HG03066 (cell line): ENCODE measurements around the gene ZFAND6.
"Not testable (repeated sequence)": the region's sequence is repeated elsewhere in the genome, so short reads cannot be mapped to it uniquely, and the experiment has no call there.

Experiments used
- ATAC-seq: cut with Tn5 transposase; IDR thresholded peaks from one replicate; pipeline ENCODE4 v1.9.1; 2021; ENCODE audit warnings: low read depth; ENCODE audit not compliant: unreplicated experiment

The ZFAND6 gene

GRCh38 chr15:80136854-80137253, 77.4 kb downstream of the ZFAND6 start:
- no peak for ATAC-seq

GRCh38 chr15:80138961-80139360, 79.5 kb downstream of the ZFAND6 start:
- no peak for ATAC-seq

GRCh38 chr15:80140909-80141308, 81.4 kb downstream of the ZFAND6 start:
- ATAC-seq: no peak

DNA sequence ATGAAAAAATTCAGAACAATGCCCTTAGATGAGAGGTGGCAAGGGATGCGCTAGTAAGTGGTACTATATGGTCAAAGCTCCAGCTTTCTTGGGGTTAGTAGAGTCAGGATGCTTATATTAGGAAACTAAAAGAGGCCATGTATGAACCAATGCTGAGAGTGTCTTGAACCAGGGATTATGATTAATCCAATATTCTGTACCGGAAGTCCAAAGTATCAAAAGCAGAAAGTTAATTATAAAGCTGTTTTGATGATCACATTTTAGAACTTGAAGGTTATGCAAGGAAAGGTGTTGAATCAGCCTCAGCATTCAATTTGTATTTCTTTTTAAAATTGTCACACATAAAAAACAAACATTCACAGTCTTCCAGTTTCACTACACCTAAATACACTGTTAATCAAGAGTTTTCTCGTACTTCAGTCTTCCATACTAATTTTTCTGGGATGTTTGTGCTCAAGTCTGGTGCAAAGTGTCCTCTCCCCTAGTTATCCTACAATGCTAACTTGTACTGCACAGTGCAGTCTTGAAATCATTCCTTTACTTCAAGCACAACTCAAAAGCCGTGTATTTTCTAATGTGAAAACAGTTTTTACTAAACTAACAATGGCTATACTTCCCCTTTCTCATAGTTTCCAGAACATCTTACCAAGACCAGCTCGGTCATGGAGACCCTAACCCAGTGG, 82.6 kb downstream of the ZFAND6 start:
- no peak for ATAC-seq

DNA sequence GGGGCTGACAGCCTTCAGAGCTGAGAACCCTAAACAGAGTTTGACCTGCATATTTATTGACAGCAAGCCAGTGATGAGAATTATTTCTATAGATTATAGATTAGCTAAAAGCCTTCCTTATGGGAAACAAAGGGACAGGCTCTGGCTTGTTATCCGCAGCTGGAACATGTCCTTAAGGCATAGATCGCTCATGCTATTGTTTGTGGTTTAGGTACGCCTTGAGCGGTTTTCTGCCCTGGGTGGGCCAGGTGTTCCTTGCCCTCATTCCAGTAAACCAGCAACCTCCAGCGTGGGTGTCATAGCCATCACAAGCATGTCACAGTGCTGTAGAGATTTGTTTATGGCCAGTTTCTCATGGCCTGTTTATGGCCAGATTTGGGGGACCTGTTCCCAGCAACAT, 83.2 kb downstream of the ZFAND6 start:
- no peak for ATAC-seq

DNA sequence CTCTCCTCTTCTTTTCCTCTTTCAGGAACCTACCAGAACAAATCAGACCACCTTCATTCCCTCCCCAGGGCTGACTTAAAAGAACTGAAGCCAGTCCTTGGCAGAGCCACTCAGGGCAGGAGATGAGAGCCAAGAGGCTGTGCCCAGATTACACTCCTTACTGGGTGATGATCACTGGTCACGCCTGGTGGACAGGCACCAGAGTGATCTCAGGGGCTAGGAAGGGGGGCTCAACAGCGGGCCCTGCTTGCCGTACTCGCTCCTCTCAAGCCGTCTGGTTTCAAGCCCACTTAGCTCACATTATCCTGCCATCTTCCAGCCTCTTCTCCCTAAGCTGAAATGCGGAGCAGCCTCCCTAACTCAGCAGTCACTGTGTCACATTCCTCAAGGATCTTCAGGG, 91.7 kb downstream of the ZFAND6 start:
- ATAC-seq: no peak

GRCh38 chr15:80151576-80151975, 92.1 kb downstream of the ZFAND6 start:
- no peak for ATAC-seq

DNA sequence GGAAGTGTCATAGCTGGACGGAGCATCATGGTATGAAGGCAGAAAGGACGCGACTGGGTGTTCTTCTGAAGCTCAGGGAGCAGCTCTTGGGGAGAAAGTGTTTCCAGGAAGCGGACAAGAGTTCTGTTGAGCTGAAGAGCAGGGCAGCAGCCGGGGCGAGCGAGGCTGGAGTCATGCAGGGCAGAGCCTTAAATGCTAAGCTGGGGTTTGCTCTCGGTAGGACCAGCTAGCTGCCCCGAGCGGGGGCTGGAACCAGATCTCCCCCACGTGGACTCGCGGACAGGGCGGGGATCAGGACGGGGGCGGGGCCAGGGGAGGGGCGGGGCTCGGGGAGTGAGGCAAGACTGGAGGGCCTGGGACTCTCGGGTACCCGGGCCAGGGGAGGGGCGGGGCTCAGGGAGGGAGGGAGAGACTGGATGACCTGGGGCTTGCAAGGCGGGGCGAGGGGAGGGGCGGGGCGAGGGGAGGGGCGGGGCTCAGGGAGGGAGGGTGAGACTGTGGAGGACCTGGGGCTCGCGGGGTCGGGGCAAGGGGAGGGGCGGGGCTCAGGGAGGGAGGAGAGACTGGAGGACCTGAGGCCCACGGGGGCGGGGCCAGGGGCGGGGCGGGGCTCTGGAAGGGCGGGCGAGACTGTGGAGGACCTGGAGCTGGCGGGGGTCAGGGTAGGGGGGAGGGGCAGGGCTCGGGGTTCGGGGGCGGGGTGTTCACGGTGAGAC, 92.9 kb downstream of the ZFAND6 start:
- peak; percentile 44 for ATAC-seq

DNA sequence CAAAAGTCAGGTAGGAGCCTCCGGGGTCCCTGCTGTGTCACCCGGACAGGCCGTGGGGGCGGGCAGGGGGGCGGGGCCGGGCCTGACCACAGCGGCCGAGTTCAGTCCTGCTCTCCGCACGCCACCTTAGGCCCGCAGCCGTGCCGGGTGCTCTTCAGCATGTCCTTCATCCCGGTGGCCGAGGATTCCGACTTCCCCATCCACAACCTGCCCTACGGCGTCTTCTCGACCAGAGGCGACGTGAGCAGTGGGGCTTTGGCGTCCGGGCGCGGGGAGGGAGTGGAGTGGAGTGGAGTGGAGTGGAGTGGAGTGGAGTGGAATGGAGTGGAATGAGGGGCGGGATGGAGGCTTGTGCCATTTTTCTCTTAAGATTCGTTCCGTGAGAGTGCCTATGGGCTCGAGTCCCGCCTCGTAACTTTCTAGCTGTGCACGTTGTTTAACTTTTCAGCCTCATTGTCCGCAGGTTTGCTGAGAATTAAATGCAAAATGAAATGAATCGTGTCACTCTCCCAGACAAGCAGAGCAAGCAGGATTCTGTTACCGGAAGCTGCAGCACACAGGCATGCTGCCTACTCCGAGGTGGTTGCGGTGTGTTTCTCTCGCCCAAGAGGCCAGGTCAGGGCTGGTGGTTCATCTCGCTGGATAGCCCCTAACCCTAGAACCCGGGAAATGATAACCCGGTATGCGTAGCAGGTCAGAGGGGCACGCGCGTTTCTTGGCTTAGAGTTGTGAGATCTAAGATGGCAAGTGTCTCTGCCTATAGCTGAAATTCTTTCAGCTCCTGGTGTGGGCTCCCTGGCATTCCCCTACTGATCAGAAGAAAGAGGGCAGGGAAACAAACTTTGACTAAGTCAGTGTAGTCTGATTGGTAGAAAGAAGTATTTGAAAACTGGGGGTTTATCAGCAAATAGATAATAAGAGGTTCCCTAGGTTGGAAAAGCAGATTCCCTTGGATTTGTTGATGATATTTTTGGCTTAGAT, 93.7 kb downstream of the ZFAND6 start, which contains the start of gene FAH:
FAH (plus strand) TSS at position 104 of the 981 bp plus-strand sequence; CDS start at position 160, 56 bp downstream.
- peak; percentile 65 for ATAC-seq

GRCh38 chr15:80153900-80154299, 94.4 kb downstream of the ZFAND6 start:
- no peak for ATAC-seq

GRCh38 chr15:80154336-80154735, 94.9 kb downstream of the ZFAND6 start:
- no peak for ATAC-seq

- no peak for ATAC-seq
These were observed 95.5 kb downstream of the ZFAND6 start for GRCh38 chr15:80155001-80155377.

DNA sequence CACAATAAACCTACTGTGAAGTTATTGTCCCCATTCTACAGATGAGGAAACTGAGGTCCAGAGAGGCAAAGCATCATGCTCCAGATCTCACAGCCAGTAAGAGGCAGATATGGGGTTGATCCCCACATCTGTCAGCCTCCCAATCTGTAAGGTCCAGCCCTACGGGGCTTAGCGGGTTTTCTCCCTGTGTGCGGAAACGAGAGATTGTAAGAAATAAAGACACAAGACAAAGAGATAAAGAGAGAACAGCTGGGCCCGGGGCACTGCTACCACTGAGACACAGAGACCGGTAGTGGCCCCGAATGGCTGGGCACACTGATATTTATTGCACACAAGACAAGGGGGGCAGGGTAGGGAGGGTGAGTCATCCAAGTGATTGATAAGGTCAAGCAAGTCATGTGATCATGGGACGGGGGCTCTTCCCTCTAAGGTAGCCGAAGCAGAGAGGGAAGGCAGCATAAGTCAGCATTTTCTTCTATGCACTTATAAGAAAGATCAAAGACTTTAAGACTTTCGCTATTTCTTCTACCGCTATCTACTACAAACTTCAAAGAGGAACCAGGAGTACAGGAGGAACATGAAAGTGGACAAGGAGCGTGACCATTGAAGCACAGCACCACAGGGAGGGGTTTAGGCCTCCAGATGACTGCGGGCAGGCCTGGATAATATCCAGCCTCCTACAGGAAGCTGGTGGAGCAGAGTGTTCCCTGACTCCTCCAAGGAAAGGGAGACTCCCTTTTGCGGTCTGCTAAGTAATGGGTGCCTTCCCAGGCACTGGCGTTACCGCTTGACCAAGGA, 96.1 kb downstream of the ZFAND6 start:
- not testable (repeated sequence) for ATAC-seq

GRCh38 chr15:80156176-80156720, 96.8 kb downstream of the ZFAND6 start:
- ATAC-seq: no peak

GRCh38 chr15:80157215-80157614, 97.7 kb downstream of the ZFAND6 start:
- ATAC-seq: no peak

GRCh38 chr15:80159301-80159700, 99.8 kb downstream of the ZFAND6 start:
- no peak for ATAC-seq

GRCh38 chr15:80159811-80160569, 100.5 kb downstream of the ZFAND6 start:
- ATAC-seq: no peak

DNA sequence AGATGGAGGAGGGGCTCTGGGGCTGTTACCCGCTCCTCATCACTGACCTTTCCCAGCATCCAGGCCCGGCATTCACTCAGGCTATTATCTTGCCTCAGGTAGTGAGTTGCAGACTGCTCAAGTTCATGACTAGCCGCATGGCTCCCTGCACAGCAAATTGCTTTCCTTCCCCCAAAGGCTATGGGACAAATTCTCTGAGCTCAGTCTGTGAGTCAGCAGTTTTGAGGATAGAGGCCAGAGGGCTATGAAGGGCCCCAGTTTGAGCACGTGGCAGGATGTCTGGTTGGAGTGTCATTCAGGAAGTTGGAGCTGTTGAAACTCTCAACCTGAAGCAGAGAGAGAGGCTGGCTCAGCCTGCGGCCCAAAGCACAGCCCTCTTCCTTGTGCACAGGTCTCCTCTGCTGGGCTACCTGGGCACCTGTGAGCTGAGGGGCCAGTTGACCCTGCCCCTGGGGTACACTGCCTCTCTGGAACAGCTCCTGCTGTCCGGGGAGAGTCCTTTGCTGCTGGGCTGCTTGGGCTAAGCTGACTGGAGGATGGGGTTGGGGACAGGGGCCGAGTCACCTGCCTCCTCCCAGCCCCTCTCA, 101.2 kb downstream of the ZFAND6 start:
- ATAC-seq: peak; percentile 85
